Thyroid gland (tissue), 4 donors: ENCODE data around the gene RTN1. TPM values are rescaled to one million over a fixed set of nuclear protein-coding genes. Genes with fewer than 3 reads are reported as not detected.

Experiments
- DNase-seq, 2 donors: peaks; one replicate each; pipeline ENCODE4 v3.0.0-alpha.2; 2019
- H3K27ac ChIP-seq, 3 donors: fragments of 200-600 bp; sonication (generic); 1 replicate in 2 of 3; 2 replicates in 1 of 3; pipeline ENCODE4 v1.5.1; 2016 to 2019; ENCODE audit warnings: mild to moderate bottlenecking in 1 of 3, moderate library complexity in 1 of 3
- H3K27me3 ChIP-seq: fragments of 200-600 bp; sonication (generic); one replicate; pipeline ENCODE4 v1.5.1; 2019
- H3K36me3 ChIP-seq, 2 donors: fragments of 200-600 bp; sonication (generic); one replicate each; pipeline ENCODE4 v1.5.1; 2016 to 2019
- H3K4me1 ChIP-seq, 2 donors: fragments of 200-600 bp; sonication (generic); one replicate each; pipeline ENCODE4 v1.5.1; 2017 to 2019
- H3K4me3 ChIP-seq, 3 donors: fragments of 200-600 bp; sonication (generic); replicated peaks in 1 of 3; 1 replicate in 2 of 3; 2 replicates in 1 of 3; pipeline ENCODE4 v1.5.1; 2016; ENCODE audit warnings: mild to moderate bottlenecking in 1 of 3
- H3K9me3 ChIP-seq: fragments of 200-600 bp; sonication (generic); one replicate; pipeline ENCODE4 v1.5.1; 2017
- CTCF ChIP-seq, 6 experiments: fragments of 200-600 bp in 3 of 6; fragments of 450-650 bp in 3 of 6; sonication (generic) in 3 of 6; IDR thresholded peaks; one replicate each; pipeline ENCODE4 v1.5.1; 2016 to 2019; ENCODE audit warnings: antibody characterized with exemption in 6 of 6, mild to moderate bottlenecking in 2 of 6, inconsistent platforms in 1 of 6, moderate library complexity in 1 of 6
- POLR2A ChIP-seq, 2 donors: fragments of 450-650 bp; IDR thresholded peaks; one replicate each; pipeline ENCODE4 v1.6.1; 2017; ENCODE audit warnings: antibody characterized with exemption in 2 of 2, mild to moderate bottlenecking in 2 of 2, moderate library complexity in 1 of 2
- WGBS, 2 donors: methylation state at CpG; one replicate each; pipeline ENCODE4 v1.1.5; 2017; 5-methylcytosine and 5-hydroxymethylcytosine counted together
- intact Hi-C: fragments of 100-400 bp; cut with DNase I; formaldehyde crosslinking; loops from one replicate; pipeline ENCODE4 v1.15.1; 2023
- total RNA-seq, 4 donors: library from RNA; depleted of rRNA; stranded (reverse); fragments of >200 nt; gene quantifications; one replicate each; pipeline ENCODE4 v1.2.3, GENCODE V29; 2016

The RTN1 gene
- total RNA-seq, 4 donors from 2014 or later: 3.8 to 20.8 (median 9.6) TPM

- Histone ChIP-seq H3K27me3 (no peaks in the 10 kb centered on the region), H3K36me3 (no peaks in the 10 kb centered on the region), H3K9me3 (no peaks in the 10 kb centered on the region), H3K27ac (no peak overlapping the region), H3K4me1 (no peaks in the 10 kb centered on the region), H3K4me3 (no peak overlapping the region)
- DNase-seq: no peak
- 92 to 93% methylated on average over 2 of the region's 2 CpGs for WGBS, 2 donors
- intact Hi-C loops: no loop called here
- TF ChIP-seq POLR2A (IDR thresholded peaks at IDR 0.05) (no peak), CTCF (IDR thresholded peaks at IDR 0.05) (no peak)
Measured at GRCh38 chr14:59782760-59783159, 87.8 kb downstream of the RTN1 start.

DNA sequence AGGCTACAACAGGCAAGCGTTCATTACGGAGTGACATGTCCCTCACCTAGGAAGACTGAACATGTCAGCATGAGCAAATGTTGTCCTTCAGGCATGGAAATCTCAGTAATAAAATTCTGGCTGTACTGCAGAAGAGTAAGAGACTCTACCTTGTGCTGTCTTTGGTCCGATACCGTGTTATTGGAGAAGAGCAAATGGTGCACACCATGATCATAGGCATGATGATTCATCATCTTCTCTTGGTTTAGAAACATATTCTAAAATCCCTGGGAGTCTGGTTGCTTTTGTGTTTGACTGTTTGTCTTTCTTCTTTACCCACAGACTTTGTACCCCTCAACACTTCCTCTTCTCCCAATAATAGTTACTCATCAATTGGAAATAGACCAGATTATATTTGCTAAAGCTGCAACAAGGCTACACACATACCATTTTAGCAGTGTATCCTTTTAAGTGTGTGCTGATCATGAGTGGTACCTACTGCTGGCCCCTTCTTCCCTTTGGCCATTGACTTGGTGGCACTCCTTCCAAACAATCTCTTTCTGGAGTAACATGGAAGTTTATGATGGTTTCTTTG is 93.5 kb downstream of the RTN1 start:
- no peaks in the 10 kb centered on the region for H3K36me3 ChIP-seq
- intact Hi-C loops: no loop called here
- DNase-seq: no peak
- no peak overlapping the region for H3K27ac ChIP-seq
- H3K4me3 ChIP-seq: no peak overlapping the region
- H3K4me1 ChIP-seq: no peaks in the 10 kb centered on the region
- no peak for TF ChIP-seq POLR2A (IDR thresholded peaks at IDR 0.05)
- TF ChIP-seq CTCF (IDR thresholded peaks at IDR 0.05): no peak
- H3K27me3 ChIP-seq: no peaks in the 10 kb centered on the region
- no peaks in the 10 kb centered on the region for H3K9me3 ChIP-seq
- WGBS, 2 donors: 82 to 98% methylated on average over 4 of the region's 4 CpGs

GRCh38 chr14:59776468-59776867 is 94.1 kb downstream of the RTN1 start:
- no peaks in the 10 kb centered on the region for H3K4me1 ChIP-seq
- H3K36me3 ChIP-seq: no peaks in the 10 kb centered on the region
- H3K27ac ChIP-seq: no peak overlapping the region
- no peak for DNase-seq
- 97% methylated on average over 2 of the region's 2 CpGs for WGBS, 2 donors
- H3K4me3 ChIP-seq: no peak overlapping the region
- H3K9me3 ChIP-seq: no peaks in the 10 kb centered on the region
- intact Hi-C loops: no loop called here
- no peaks in the 10 kb centered on the region for H3K27me3 ChIP-seq
- no peak for TF ChIP-seq POLR2A (IDR thresholded peaks at IDR 0.05)
- no peak for TF ChIP-seq CTCF (IDR thresholded peaks at IDR 0.05)

- intact Hi-C loops: no loop called here
- WGBS, 2 donors: 60 to 70% methylated on average over 2 of the region's 2 CpGs
- DNase-seq: no peak
- Histone ChIP-seq H3K4me1 (no peaks in the 10 kb centered on the region), H3K27ac (no peak overlapping the region), H3K36me3 (no peaks in the 10 kb centered on the region), H3K9me3 (no peaks in the 10 kb centered on the region), H3K27me3 (no peaks in the 10 kb centered on the region), H3K4me3 (no peak overlapping the region)
- TF ChIP-seq CTCF (IDR thresholded peaks at IDR 0.05) (no peak), POLR2A (IDR thresholded peaks at IDR 0.05) (no peak)
Measured at GRCh38 chr14:59772233-59772632, 98.3 kb downstream of the RTN1 start.

- no peak for TF ChIP-seq POLR2A (IDR thresholded peaks at IDR 0.05)
- TF ChIP-seq CTCF (IDR thresholded peaks at IDR 0.05): no peak
- no peaks in the 10 kb centered on the region for H3K36me3 ChIP-seq
- no peaks in the 10 kb centered on the region for H3K9me3 ChIP-seq
- intact Hi-C loops: no loop called here
- H3K4me3 ChIP-seq: no peak overlapping the region
- 69 to 71% methylated on average over 2 of the region's 2 CpGs for WGBS, 2 donors
- no peak for DNase-seq
- no peak overlapping the region for H3K27ac ChIP-seq
- no peaks in the 10 kb centered on the region for H3K4me1 ChIP-seq
- no peaks in the 10 kb centered on the region for H3K27me3 ChIP-seq
Measured at GRCh38 chr14:59771577-59771976, 99.0 kb downstream of the RTN1 start.
